HEK293 (cell line): ENCODE measurements around the gene NEUROD4.

ENCODE experiments used
- EGR2 ChIP-seq: fragments of 450-650 bp; formaldehyde crosslinking; IDR thresholded peaks from 2 replicates; pipeline ENCODE4 v1.5.1; 2016; ENCODE audit warnings: low read depth, missing biosample characterization, missing genetic modification characterization
- GLI2 ChIP-seq: fragments of 450-650 bp; formaldehyde crosslinking; IDR thresholded peaks from 2 replicates; pipeline ENCODE4; 2017; ENCODE audit warnings: missing biosample characterization, missing genetic modification characterization, low read depth, borderline replicate concordance
- ZNF558 ChIP-seq: fragments of 450-650 bp; formaldehyde crosslinking; IDR thresholded peaks from 2 replicates; pipeline ENCODE4 v1.5.1; 2016; ENCODE audit warnings: missing biosample characterization, missing genetic modification characterization
- ZNF768 ChIP-seq: fragments of 450-650 bp; formaldehyde crosslinking; IDR thresholded peaks from 2 replicates; pipeline ENCODE4 v1.5.1; 2018; ENCODE audit warnings: missing biosample characterization, mild to moderate bottlenecking, missing genetic modification characterization
- ZNF830 ChIP-seq: fragments of 450-650 bp; IDR thresholded peaks from 2 replicates; pipeline ENCODE4 v1.5.0; 2018; ENCODE audit warnings: missing biosample characterization, missing genetic modification characterization, low read depth, mild to moderate bottlenecking, moderate library complexity
- TF ChIP-seq, protein P1 (sequence below): fragments of 450-650 bp; formaldehyde crosslinking; IDR thresholded peaks from 2 replicates; pipeline ENCODE4 v1.5.1; 2016; ENCODE audit warnings: missing biosample characterization, missing genetic modification characterization, low read depth
- TF ChIP-seq, protein P2 (sequence below): fragments of 450-650 bp; formaldehyde crosslinking; IDR thresholded peaks from 2 replicates; pipeline ENCODE4 v1.5.1; 2016; ENCODE audit warnings: missing biosample characterization, missing genetic modification characterization
- TF ChIP-seq, protein P3 (sequence below): fragments of 450-650 bp; formaldehyde crosslinking; IDR thresholded peaks from 2 replicates; pipeline ENCODE4 v1.5.1; 2017; ENCODE audit warnings: missing biosample characterization, missing genetic modification characterization
- TF ChIP-seq, protein P4 (sequence below): fragments of 450-650 bp; formaldehyde crosslinking; IDR thresholded peaks from 2 replicates; pipeline ENCODE4 v1.5.1; 2016; ENCODE audit warnings: missing biosample characterization, missing genetic modification characterization
- TF ChIP-seq, protein P5 (sequence below): fragments of 450-650 bp; formaldehyde crosslinking; IDR thresholded peaks from 2 replicates; pipeline ENCODE4 v1.5.1; 2016; ENCODE audit warnings: missing biosample characterization, missing genetic modification characterization, borderline replicate concordance

DNA sequence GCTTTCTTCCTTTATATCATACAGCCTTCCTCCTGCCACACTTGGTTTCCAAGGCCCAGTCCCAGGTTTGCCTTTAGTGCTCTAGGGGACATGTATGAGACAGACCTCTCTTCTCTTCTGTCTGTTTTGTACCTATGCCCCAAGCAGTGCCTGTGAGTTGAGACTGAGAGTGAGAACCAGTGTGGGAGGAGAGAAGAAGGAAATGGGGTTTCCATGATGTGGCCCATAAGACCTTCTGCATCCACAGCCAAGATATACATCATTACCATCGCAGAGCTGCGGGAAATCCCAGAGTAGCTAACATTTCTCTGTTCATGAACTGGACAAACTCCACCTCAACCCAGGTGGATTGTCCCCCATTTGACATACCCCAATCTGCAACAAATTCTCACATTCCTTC is 38.0 kb upstream of the NEUROD4 start:
- TF ChIP-seq, protein P1, sequence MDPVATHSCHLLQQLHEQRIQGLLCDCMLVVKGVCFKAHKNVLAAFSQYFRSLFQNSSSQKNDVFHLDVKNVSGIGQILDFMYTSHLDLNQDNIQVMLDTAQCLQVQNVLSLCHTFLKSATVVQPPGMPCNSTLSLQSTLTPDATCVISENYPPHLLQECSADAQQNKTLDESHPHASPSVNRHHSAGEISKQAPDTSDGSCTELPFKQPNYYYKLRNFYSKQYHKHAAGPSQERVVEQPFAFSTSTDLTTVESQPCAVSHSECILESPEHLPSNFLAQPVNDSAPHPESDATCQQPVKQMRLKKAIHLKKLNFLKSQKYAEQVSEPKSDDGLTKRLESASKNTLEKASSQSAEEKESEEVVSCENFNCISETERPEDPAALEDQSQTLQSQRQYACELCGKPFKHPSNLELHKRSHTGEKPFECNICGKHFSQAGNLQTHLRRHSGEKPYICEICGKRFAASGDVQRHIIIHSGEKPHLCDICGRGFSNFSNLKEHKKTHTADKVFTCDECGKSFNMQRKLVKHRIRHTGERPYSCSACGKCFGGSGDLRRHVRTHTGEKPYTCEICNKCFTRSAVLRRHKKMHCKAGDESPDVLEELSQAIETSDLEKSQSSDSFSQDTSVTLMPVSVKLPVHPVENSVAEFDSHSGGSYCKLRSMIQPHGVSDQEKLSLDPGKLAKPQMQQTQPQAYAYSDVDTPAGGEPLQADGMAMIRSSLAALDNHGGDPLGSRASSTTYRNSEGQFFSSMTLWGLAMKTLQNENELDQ (tag by site-specific recombination), result no peak
- TF ChIP-seq, protein P2, sequence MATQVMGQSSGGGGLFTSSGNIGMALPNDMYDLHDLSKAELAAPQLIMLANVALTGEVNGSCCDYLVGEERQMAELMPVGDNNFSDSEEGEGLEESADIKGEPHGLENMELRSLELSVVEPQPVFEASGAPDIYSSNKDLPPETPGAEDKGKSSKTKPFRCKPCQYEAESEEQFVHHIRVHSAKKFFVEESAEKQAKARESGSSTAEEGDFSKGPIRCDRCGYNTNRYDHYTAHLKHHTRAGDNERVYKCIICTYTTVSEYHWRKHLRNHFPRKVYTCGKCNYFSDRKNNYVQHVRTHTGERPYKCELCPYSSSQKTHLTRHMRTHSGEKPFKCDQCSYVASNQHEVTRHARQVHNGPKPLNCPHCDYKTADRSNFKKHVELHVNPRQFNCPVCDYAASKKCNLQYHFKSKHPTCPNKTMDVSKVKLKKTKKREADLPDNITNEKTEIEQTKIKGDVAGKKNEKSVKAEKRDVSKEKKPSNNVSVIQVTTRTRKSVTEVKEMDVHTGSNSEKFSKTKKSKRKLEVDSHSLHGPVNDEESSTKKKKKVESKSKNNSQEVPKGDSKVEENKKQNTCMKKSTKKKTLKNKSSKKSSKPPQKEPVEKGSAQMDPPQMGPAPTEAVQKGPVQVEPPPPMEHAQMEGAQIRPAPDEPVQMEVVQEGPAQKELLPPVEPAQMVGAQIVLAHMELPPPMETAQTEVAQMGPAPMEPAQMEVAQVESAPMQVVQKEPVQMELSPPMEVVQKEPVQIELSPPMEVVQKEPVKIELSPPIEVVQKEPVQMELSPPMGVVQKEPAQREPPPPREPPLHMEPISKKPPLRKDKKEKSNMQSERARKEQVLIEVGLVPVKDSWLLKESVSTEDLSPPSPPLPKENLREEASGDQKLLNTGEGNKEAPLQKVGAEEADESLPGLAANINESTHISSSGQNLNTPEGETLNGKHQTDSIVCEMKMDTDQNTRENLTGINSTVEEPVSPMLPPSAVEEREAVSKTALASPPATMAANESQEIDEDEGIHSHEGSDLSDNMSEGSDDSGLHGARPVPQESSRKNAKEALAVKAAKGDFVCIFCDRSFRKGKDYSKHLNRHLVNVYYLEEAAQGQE (tag by site-specific recombination), result no peak
- TF ChIP-seq EGR2 (tag by site-specific recombination) (no peak), GLI2 (tag by site-specific recombination) (no peak), ZNF558 (tag by site-specific recombination) (no peak), ZNF768 (tag by site-specific recombination) (no peak), ZNF830 (no peak)
- TF ChIP-seq, protein P3, sequence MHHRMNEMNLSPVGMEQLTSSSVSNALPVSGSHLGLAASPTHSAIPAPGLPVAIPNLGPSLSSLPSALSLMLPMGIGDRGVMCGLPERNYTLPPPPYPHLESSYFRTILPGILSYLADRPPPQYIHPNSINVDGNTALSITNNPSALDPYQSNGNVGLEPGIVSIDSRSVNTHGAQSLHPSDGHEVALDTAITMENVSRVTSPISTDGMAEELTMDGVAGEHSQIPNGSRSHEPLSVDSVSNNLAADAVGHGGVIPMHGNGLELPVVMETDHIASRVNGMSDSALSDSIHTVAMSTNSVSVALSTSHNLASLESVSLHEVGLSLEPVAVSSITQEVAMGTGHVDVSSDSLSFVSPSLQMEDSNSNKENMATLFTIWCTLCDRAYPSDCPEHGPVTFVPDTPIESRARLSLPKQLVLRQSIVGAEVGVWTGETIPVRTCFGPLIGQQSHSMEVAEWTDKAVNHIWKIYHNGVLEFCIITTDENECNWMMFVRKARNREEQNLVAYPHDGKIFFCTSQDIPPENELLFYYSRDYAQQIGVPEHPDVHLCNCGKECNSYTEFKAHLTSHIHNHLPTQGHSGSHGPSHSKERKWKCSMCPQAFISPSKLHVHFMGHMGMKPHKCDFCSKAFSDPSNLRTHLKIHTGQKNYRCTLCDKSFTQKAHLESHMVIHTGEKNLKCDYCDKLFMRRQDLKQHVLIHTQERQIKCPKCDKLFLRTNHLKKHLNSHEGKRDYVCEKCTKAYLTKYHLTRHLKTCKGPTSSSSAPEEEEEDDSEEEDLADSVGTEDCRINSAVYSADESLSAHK, result no peak
- TF ChIP-seq, protein P4, sequence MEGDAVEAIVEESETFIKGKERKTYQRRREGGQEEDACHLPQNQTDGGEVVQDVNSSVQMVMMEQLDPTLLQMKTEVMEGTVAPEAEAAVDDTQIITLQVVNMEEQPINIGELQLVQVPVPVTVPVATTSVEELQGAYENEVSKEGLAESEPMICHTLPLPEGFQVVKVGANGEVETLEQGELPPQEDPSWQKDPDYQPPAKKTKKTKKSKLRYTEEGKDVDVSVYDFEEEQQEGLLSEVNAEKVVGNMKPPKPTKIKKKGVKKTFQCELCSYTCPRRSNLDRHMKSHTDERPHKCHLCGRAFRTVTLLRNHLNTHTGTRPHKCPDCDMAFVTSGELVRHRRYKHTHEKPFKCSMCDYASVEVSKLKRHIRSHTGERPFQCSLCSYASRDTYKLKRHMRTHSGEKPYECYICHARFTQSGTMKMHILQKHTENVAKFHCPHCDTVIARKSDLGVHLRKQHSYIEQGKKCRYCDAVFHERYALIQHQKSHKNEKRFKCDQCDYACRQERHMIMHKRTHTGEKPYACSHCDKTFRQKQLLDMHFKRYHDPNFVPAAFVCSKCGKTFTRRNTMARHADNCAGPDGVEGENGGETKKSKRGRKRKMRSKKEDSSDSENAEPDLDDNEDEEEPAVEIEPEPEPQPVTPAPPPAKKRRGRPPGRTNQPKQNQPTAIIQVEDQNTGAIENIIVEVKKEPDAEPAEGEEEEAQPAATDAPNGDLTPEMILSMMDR (tag by site-specific recombination), result no peak
- TF ChIP-seq, protein P5, sequence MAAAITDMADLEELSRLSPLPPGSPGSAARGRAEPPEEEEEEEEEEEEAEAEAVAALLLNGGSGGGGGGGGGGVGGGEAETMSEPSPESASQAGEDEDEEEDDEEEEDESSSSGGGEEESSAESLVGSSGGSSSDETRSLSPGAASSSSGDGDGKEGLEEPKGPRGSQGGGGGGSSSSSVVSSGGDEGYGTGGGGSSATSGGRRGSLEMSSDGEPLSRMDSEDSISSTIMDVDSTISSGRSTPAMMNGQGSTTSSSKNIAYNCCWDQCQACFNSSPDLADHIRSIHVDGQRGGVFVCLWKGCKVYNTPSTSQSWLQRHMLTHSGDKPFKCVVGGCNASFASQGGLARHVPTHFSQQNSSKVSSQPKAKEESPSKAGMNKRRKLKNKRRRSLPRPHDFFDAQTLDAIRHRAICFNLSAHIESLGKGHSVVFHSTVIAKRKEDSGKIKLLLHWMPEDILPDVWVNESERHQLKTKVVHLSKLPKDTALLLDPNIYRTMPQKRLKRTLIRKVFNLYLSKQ (tag by site-specific recombination), result no peak
